WTC11 (cell line): ENCODE data around the gene GABRP.

Experiments used
- CREB1 ChIP-seq: sonication (generic); formaldehyde crosslinking; IDR thresholded peaks from 2 replicates; pipeline ENCODE4 v1.8.0; 2023; ENCODE audit warnings: mild to moderate bottlenecking, missing genetic modification reagents
- CREM ChIP-seq: sonication (generic); formaldehyde crosslinking; IDR thresholded peaks from 2 replicates; pipeline ENCODE4 v1.8.1; 2022; ENCODE audit warnings: mild to moderate bottlenecking, missing genetic modification reagents, moderate library complexity
- FOXP1 ChIP-seq: sonication (generic); formaldehyde crosslinking; IDR thresholded peaks from 2 replicates; pipeline ENCODE4 v1.8.0; 2022; ENCODE audit warnings: missing genetic modification reagents, mild to moderate bottlenecking, moderate library complexity, borderline replicate concordance
- IRF2 ChIP-seq: sonication (generic); formaldehyde crosslinking; IDR thresholded peaks from 2 replicates; pipeline ENCODE4 v1.8.0; 2022; ENCODE audit warnings: low read depth, missing genetic modification reagents, borderline replicate concordance
- NFYB ChIP-seq: sonication (generic); formaldehyde crosslinking; conservative IDR thresholded peaks from 2 replicates; pipeline ENCODE4 v1.8.0; 2022; ENCODE audit warnings: low read depth, missing genetic modification reagents
- NR1H2 ChIP-seq: sonication (generic); formaldehyde crosslinking; IDR thresholded peaks from 2 replicates; pipeline ENCODE4 v1.9.0; 2021; ENCODE audit warnings: mild to moderate bottlenecking, moderate library complexity, missing genetic modification reagents
- SP1 ChIP-seq: sonication (generic); formaldehyde crosslinking; conservative IDR thresholded peaks from 2 replicates; pipeline ENCODE4 v1.8.1; 2022; ENCODE audit warnings: missing genetic modification reagents
- TCF7 ChIP-seq: sonication (generic); formaldehyde crosslinking; IDR thresholded peaks from 2 replicates; pipeline ENCODE4 v1.8.0; 2022; ENCODE audit warnings: mild to moderate bottlenecking, low read depth, missing genetic modification reagents, moderate library complexity
- ZMAT4 ChIP-seq: fragments of 250-450 bp; sonication (Bioruptor Pico); IDR thresholded peaks from 2 replicates; pipeline ENCODE4 v1.9.0; 2021; ENCODE audit warnings: mild to moderate bottlenecking
- TF ChIP-seq, protein P1 (sequence below): fragments of 200-600 bp; IDR thresholded peaks from 2 replicates; pipeline ENCODE4 v1.8.0; 2022; ENCODE audit warnings: antibody characterized with exemption
- TF ChIP-seq, protein P2 (sequence below): sonication (generic); formaldehyde crosslinking; IDR thresholded peaks from 2 replicates; pipeline ENCODE4 v1.8.1; 2022; ENCODE audit warnings: low read depth, mild to moderate bottlenecking, moderate library complexity, missing genetic modification reagents, borderline replicate concordance

- TF ChIP-seq SP1 (CRISPR knock-in tag) (no peak), NFYB (no peak), FOXP1 (CRISPR knock-in tag) (no peak), NR1H2 (CRISPR knock-in tag) (no peak), TCF7 (no peak), CREB1 (CRISPR knock-in tag) (no peak), CREM (CRISPR knock-in tag) (no peak), ZMAT4 (CRISPR knock-in tag) (no peak), IRF2 (CRISPR knock-in tag) (no peak)
- TF ChIP-seq, protein P1, sequence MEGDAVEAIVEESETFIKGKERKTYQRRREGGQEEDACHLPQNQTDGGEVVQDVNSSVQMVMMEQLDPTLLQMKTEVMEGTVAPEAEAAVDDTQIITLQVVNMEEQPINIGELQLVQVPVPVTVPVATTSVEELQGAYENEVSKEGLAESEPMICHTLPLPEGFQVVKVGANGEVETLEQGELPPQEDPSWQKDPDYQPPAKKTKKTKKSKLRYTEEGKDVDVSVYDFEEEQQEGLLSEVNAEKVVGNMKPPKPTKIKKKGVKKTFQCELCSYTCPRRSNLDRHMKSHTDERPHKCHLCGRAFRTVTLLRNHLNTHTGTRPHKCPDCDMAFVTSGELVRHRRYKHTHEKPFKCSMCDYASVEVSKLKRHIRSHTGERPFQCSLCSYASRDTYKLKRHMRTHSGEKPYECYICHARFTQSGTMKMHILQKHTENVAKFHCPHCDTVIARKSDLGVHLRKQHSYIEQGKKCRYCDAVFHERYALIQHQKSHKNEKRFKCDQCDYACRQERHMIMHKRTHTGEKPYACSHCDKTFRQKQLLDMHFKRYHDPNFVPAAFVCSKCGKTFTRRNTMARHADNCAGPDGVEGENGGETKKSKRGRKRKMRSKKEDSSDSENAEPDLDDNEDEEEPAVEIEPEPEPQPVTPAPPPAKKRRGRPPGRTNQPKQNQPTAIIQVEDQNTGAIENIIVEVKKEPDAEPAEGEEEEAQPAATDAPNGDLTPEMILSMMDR = no peak
- TF ChIP-seq, protein P2, sequence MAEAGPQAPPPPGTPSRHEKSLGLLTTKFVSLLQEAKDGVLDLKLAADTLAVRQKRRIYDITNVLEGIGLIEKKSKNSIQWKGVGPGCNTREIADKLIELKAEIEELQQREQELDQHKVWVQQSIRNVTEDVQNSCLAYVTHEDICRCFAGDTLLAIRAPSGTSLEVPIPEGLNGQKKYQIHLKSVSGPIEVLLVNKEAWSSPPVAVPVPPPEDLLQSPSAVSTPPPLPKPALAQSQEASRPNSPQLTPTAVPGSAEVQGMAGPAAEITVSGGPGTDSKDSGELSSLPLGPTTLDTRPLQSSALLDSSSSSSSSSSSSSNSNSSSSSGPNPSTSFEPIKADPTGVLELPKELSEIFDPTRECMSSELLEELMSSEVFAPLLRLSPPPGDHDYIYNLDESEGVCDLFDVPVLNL = no peak
Observed at GRCh38 chr5:170832241-170832640, 48.7 kb downstream of the GABRP start.
